GM18519 (cell line): Measurements from ENCODE around the gene POLR1E.

ENCODE experiments used
- ATAC-seq: cut with Tn5 transposase; IDR thresholded peaks from one replicate; pipeline ENCODE4 v1.9.1; 2021; ENCODE audit warnings: mild to moderate bottlenecking, moderate library complexity; ENCODE audit not compliant: unreplicated experiment, low FRiP score

The POLR1E gene

DNA sequence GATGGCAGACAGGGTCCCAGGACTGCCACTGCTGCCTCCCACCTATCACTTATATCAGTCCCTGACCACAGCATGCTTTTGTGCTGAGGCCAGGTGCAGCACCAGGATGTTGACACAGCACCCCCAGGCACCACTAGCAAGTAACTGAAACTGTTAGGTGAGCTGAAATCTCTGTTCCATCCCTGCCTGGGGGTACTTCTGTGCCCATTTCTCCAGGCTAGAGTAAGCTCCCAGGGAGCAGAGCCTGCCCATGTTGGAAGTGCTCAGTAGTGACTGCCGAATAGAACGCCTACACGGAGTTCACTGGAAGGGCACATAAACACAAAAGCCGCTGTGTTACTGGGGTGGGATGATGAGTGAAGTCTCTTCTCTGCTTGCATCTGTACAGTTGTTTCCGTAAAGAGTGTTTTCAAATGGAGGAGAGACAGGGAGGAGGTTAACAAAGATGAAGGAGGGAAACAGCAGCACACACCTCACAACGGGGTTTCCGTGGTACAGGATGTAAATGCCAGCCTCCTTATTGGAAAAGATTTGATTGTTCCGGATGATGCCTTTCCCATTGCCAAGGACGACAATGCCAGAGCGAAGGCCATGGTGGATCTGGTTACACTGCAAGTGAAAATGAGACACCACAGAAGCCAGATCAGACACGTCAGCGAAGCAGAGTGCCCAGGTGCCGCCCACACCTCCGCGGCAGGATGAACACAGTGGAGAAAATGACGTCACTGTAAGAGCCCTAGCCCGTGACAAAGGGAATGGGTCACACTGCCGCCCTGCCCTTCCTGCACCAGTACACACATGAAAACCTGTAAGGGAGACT lies 43.1 kb downstream of the POLR1E start:
- ATAC-seq, result peak; percentile 69

DNA sequence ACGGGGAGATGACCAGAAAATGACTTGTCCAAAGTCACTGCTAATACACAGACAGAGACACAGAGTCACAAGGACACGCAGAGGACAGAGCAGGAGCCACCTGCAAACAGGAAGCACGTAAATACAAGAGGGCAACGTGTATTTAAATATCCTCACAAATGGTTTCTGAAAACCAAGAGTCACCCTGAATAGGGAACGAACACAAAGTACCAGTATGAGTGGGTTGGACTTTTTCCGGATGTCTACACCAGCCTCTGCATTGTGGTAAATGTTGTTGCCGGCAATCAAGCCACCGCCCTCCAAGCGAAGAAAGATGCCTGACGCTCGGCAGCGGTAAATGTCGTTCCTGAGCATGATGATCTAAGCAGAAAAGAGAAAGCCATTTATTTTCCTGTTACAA lies 46.0 kb downstream of the POLR1E start:
- no peak for ATAC-seq

DNA sequence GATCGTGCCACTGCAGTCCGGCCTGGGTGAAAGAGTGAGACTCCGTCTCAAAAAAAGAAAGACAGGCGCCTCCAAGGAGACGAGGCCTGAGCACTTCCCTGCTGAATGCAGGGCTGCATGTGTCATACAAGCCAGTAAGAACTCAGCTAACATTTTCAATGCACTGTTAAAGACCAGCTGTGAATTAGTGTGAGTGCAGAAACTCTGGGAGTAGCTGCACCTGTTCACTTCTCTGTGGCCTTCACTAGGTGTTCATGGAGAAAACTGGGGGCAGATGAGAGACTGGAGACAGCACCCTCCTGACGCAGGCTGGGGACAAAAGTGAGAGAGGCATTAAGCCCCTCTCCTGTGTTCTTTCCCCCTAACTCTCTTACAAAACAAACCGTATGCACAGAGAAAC lies 48.7 kb downstream of the POLR1E start:
- ATAC-seq, result no peak

- ATAC-seq, result no peak
These were observed 49.2 kb downstream of the POLR1E start for GRCh38 chr9:37534901-37535300.

- no peak for ATAC-seq
These were observed 52.4 kb downstream of the POLR1E start for GRCh38 chr9:37538099-37538498.

DNA sequence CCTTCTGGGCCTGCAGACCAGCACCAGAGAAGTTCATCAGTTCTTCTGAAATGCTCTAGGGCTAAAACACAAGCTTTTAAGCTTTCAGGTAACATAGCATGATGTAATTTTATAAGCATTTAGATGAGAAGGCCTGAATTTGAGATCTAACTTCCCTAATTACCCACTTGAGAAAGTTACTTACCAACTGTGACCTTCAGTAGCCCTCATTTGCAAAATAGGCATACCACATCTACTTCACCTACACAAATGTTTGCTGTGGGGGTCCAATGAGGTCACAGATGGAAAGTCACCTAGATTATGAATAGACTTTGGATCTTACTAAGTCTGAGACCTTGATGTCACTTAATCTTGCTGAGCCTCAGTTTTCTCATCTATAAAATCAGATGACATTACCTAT lies 53.9 kb downstream of the POLR1E start:
- no peak for ATAC-seq

GRCh38 chr9:37540634-37541033 lies 54.9 kb downstream of the POLR1E start:
- ATAC-seq, result no peak

GRCh38 chr9:37541465-37541864 lies 55.7 kb downstream of the POLR1E start:
- no peak for ATAC-seq

GRCh38 chr9:37542488-37542887 lies 56.7 kb downstream of the POLR1E start:
- no peak for ATAC-seq

DNA sequence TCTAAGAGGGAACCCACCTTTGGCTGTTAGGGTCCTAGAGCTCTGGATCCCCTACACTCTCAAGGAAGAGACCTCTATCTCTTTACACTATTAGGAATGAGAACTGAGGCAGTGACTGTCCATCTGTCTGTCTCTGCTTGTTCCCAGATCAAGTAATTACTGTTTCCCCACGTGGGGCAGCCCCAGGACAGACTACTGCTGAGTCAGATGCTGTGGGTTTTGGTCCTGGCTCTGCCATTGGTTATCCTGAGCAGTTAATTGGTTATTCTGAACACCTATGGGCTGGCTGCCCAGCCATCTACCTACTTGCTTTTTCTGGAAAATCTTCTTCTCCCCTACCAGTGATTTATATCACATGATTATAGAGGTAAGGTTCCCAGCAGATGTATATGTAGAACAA lies 57.1 kb downstream of the POLR1E start:
- ATAC-seq, result no peak

DNA sequence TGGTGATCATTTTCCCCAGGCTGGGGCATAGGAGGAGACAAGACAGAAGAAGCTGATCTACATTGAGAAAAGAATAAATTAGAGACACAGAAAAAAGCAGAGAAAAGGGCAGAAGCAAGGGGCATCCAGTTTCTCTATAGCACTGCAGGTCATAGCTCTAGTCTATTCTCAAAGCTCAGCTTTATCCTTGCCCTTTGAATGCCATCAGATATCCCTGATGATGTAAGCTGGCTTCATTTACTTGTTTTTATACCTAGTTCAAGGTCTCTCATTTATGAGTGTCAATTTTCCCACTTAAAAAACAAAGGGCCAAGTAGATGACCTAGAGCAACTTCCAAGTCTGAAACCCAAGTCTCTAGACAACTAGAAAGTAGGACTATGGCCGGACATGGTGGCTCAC lies 57.7 kb downstream of the POLR1E start:
- no peak for ATAC-seq

- ATAC-seq, result no peak
These were observed 61.7 kb downstream of the POLR1E start for GRCh38 chr9:37547328-37547878.

GRCh38 chr9:37549527-37549926 lies 63.8 kb downstream of the POLR1E start:
- ATAC-seq, result no peak

DNA sequence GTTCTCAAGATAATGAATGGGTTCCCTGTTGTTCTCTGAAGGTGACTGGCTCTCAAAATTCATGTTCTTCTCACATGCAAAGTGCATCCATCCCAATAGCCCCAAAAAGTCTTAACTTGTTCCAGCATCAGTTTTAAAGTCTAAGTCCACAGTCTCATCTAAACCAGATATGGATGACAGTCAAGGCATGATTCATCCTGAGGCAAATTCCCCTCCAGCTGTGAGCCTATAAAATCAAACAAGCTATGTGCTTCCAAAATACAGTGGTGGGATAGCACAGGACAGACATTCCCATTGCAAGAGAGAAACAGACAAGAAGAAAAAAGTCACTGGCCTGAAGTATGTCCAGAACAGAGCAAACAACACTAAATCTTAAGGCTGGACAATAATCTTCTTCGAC lies 65.0 kb downstream of the POLR1E start:
- no peak for ATAC-seq

- no peak for ATAC-seq
These were observed 65.7 kb downstream of the POLR1E start for GRCh38 chr9:37551468-37551867.

DNA sequence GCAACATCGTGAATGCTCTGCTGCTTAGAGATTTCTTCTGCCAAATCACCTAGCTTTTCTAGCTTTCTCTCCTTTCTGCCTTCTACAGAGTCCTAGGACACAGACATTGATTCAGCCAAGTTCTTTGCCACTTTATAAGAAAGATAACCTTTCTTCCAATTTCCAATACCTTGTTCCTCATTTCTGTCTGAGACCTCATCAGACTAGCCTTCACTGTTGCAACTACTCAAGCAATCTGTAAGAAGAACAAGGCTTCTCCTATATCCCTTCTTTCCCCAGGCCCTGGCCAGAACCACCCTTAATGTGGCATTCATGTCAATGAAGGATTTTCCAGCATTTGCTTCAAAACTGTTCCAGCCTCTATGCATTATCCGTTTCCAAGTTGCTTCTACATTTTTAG lies 66.1 kb downstream of the POLR1E start:
- no peak for ATAC-seq
